ENCODE measurements around the gene ST8SIA1.
"Not testable (repeated sequence)": the region's sequence is repeated elsewhere in the genome, so short reads cannot be mapped to it uniquely, and the experiment has no call there.

The ST8SIA1 gene

DNA sequence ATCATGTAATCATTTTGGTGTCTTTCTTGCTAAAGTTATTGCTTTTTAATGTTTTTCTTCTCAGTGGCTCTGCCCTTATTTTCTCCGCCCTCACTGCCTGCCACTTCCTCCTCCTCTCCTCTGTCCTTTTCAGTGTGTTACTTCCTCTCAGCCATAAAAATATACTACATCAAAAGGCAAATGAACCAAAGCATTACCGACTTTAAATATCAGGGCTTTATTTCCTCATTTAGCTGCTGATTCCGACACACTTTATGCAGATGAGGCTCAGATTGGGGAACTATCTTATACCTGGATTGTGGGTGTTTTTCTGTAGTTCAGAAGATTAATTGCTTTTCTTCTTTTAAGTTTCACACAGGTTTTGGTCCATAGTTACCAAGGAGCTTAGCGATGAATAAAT is 170.4 kb downstream of the ST8SIA1 start:
- DNase-seq = no peak

DNA sequence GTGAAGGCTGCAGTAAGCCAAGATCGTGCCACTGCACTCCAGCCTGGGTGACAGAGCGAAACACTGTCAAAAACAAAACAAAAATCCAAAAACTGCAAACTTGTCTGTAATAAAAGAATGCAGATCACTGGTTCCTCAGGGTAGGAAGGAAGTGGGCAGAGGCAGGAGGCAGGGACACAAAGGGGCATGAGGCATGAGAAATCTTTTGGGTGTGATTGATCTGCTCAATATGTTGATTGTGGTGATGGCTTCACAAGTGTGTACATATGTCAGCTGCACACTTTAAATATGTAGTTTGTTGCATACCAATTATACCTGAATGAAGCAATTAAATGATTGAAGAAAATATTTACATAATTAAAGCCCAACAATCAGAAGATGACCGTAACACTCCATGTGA is 170.9 kb downstream of the ST8SIA1 start:
- no peak for DNase-seq

DNA sequence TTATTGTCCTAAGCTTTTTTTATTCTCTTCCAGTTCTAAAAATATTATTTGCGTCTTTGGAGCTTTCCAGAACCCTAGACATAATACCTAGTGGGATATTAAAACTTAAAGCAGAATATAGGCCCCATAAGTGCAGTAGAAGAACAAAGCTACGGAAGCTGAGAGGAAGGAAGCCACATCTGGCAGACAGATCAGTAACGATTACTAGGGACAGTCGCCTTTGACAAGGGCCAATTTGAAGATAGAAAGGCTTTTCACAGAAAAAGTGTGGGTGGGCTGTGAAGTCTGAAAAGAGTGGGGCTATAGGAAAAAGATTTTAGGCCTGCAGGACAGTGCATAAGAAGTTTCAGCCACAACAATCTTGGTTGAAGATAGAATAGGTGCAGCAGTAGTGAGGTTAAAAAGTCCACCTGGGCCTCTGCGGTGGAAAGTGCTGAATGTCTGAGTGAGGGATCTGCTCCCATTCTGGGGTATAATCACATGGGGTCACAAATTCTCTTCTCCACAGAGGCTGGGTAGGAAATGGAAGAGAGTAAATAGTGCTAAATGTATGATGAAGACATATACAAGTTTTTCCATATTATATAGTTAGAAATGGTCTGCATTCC is 174.0 kb downstream of the ST8SIA1 start:
- DNase-seq = no peak

DNA sequence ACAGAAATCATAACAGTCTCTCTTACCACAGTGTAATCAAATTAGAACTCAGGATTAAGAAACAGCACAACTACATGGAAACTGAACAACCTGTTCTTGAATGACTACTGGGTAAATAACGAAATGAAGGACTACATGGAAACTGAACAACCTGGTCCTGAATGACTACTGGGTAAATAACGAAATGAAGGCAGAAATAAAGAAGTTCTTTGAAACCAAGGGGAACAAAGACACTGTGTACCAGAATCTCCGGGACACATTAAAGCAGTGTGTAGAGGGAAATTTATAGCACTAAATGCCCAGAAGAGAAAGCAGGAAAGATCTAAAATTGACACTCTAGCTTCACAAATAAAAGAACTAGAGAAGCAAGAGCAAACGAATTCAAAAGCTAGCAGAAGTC is 185.2 kb downstream of the ST8SIA1 start:
- DNase-seq = not testable (repeated sequence)

DNA sequence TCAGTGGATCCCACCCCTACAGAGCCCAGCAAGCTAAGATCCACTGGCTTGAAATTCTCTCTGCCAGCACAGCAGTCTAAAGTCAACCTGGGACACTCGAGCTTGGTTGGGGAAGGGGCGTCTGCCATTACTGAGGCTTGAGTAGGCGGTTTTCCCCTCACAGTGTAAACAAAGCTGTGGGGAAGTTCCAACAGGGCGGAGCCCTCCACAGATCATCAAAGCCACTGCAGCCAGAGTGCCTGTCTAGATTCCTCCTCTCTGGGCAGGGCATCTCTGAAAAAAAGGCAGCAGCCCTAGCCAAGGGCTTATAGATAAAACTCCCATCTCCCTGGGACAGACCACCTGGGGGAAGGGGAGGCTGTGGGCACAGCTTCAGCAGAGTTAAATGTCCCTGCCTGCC is 187.8 kb downstream of the ST8SIA1 start:
- DNase-seq = not testable (repeated sequence)
